ENCODE measurements around the gene RASGRF1.
A peak's percentile ranks its signal among the peaks of the same experiment; 100 is the strongest.

The RASGRF1 gene

GRCh38 chr15:78985859-78986475 is 104.6 kb downstream of the RASGRF1 start:
- DNase-seq (ENCODE audit: low spot score), result no peak

- no peak for DNase-seq (ENCODE audit: low spot score)
Measured at GRCh38 chr15:78984041-78984440, 106.5 kb downstream of the RASGRF1 start.

- no peak for DNase-seq (ENCODE audit: low spot score)
Measured at GRCh38 chr15:78983146-78983918, 107.2 kb downstream of the RASGRF1 start.

- no peak for DNase-seq (ENCODE audit: low spot score)
Measured at GRCh38 chr15:78982736-78983135, 107.8 kb downstream of the RASGRF1 start.

- no peak for DNase-seq (ENCODE audit: low spot score)
Measured at GRCh38 chr15:78981532-78982313, 108.9 kb downstream of the RASGRF1 start.

GRCh38 chr15:78979456-78980320 is 110.9 kb downstream of the RASGRF1 start:
- peak; percentile 80 for DNase-seq (ENCODE audit: low spot score)

- DNase-seq (ENCODE audit: low spot score), result no peak
Measured at GRCh38 chr15:78978601-78979179, 111.9 kb downstream of the RASGRF1 start.

- DNase-seq (ENCODE audit: low spot score), result no peak
Measured at GRCh38 chr15:78977591-78978347, 112.8 kb downstream of the RASGRF1 start.

GRCh38 chr15:78977091-78977571 is 113.4 kb downstream of the RASGRF1 start:
- DNase-seq (ENCODE audit: low spot score), result no peak

GRCh38 chr15:78976691-78977090 is 113.9 kb downstream of the RASGRF1 start:
- DNase-seq (ENCODE audit: low spot score), result no peak

GRCh38 chr15:78974272-78974918 is 116.2 kb downstream of the RASGRF1 start:
- DNase-seq (ENCODE audit: low spot score), result no peak

- DNase-seq (ENCODE audit: low spot score), result no peak
Measured at GRCh38 chr15:78969687-78970349, 120.8 kb downstream of the RASGRF1 start.

GRCh38 chr15:78968539-78969271 is 121.9 kb downstream of the RASGRF1 start:
- DNase-seq (ENCODE audit: low spot score), result no peak

GRCh38 chr15:78968114-78968513 is 122.5 kb downstream of the RASGRF1 start:
- DNase-seq (ENCODE audit: low spot score), result no peak

- DNase-seq (ENCODE audit: low spot score), result no peak
Measured at GRCh38 chr15:78960308-78960707, 130.3 kb downstream of the RASGRF1 start.

- DNase-seq (ENCODE audit: low spot score), result no peak
Measured at GRCh38 chr15:78959360-78959759, 131.2 kb downstream of the RASGRF1 start.

- DNase-seq (ENCODE audit: low spot score), result no peak
Measured at GRCh38 chr15:78957416-78958093, 133.0 kb downstream of the RASGRF1 start.

GRCh38 chr15:78956937-78957336 is 133.6 kb downstream of the RASGRF1 start:
- DNase-seq (ENCODE audit: low spot score), result no peak

Data from AG20443 (cell line).